Measurements from ENCODE around the gene KCNMA1. TPM values are rescaled to one million over a fixed set of nuclear protein-coding genes. Genes with fewer than 3 reads are reported as not detected.

The KCNMA1 gene
- total and polyA plus RNA-seq, 10 donors: 9.3 to 114 (median 51.5) TPM

DNA sequence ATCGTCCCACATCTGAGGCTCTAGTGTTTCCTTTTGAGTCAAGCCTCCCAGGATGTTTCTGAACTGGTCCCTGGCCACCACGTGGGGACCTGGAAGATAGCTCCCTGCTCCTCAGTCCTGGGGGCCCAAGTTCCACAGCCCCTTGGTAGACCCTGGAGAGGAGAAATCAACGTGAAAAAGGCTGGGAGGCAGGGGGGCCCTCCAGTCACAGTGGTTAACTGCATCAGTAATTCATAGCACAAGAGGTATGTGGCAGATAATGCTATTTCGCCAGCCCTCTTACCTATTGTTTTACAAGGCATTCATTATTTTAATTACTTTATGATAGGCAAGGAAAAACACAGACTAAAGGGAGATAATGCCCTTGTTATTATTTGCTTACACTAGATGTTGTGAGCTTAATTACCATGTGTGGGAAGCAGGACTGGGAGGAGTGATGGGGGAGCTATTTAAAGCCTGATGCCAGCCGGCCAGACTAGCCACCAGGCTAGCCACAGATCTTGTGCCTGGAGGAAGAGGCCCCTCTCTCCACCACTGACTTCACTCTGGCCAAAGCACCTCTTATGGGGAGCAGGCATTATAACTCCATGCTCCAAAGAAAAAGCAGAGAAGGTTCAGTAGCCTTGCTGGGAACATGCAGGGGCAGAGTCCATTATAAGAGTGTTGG lies 230.7 kb downstream of the KCNMA1 start:
- TF ChIP-seq POLR2AphosphoS5 (IDR thresholded peaks at IDR 0.05) (no peak), POLR2A (IDR thresholded peaks at IDR 0.05) (no peak)
- TF ChIP-seq, protein P1, sequence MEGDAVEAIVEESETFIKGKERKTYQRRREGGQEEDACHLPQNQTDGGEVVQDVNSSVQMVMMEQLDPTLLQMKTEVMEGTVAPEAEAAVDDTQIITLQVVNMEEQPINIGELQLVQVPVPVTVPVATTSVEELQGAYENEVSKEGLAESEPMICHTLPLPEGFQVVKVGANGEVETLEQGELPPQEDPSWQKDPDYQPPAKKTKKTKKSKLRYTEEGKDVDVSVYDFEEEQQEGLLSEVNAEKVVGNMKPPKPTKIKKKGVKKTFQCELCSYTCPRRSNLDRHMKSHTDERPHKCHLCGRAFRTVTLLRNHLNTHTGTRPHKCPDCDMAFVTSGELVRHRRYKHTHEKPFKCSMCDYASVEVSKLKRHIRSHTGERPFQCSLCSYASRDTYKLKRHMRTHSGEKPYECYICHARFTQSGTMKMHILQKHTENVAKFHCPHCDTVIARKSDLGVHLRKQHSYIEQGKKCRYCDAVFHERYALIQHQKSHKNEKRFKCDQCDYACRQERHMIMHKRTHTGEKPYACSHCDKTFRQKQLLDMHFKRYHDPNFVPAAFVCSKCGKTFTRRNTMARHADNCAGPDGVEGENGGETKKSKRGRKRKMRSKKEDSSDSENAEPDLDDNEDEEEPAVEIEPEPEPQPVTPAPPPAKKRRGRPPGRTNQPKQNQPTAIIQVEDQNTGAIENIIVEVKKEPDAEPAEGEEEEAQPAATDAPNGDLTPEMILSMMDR (IDR thresholded peaks at IDR 0.05 in 8 of 11, conservative IDR thresholded peaks at IDR 0.05 in 3 of 11): no peak
- Histone ChIP-seq H3K36me3 (no peaks in the 10 kb centered on the region), H3K27me3 (replicated peaks in 1 of 7) (peaks cover 0 to 72% (median 5%) of the 10 kb centered on the region in 7 donors), H3K27ac (no peak overlapping the region), H3K4me3 (no peak overlapping the region), H3K9me3 (no peaks in the 10 kb centered on the region), H3K4me1 (no peaks in the 10 kb centered on the region)
- 48 to 61% (median 56%) methylated on average over 5 of the region's 5 CpGs for WGBS, 5 donors
- intact Hi-C loops (cut with DNase I; ENCODE audit: low total_unique reads): no loop called here
- DNase-seq: no peak

DNA sequence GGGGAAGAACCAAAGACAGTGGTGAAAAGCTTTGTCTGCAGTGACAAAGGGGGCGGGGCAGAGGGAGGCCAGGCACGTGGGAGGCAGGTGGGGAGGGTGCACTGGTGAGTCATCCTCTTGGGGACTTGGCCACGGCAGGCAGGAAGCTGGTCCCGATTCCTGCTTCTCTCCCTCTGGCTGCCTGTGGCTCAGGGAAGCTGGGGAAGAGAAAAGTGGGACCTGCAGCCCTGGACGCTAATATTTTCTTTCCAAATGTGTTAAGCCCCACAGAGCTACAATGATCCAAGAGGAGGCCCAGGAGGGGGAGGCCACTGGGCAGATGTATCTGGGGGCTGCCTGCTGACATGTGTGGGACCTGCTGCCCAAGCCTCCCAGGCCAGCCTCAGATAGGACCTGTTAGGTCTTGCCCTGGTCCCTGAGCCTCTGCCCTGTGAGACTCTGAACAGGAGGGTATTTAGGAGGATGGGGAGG lies 231.8 kb downstream of the KCNMA1 start:
- DNase-seq: no peak
- Histone ChIP-seq H3K27me3 (replicated peaks in 1 of 7) (peaks cover 0 to 68% (median 5%) of the 10 kb centered on the region in 7 donors), H3K9me3 (no peaks in the 10 kb centered on the region), H3K27ac (no peak overlapping the region), H3K4me1 (no peaks in the 10 kb centered on the region), H3K36me3 (no peaks in the 10 kb centered on the region), H3K4me3 (no peak overlapping the region)
- intact Hi-C loops (cut with DNase I; ENCODE audit: low total_unique reads): no loop called here
- WGBS, 5 donors: 16 to 34% (median 29%) methylated on average over 4 to 5 of the region's 5 CpGs
- TF ChIP-seq POLR2A (IDR thresholded peaks at IDR 0.05): no peak
- TF ChIP-seq, protein P1 (IDR thresholded peaks at IDR 0.05 in 8 of 11, conservative IDR thresholded peaks at IDR 0.05 in 3 of 11): no peak

DNA sequence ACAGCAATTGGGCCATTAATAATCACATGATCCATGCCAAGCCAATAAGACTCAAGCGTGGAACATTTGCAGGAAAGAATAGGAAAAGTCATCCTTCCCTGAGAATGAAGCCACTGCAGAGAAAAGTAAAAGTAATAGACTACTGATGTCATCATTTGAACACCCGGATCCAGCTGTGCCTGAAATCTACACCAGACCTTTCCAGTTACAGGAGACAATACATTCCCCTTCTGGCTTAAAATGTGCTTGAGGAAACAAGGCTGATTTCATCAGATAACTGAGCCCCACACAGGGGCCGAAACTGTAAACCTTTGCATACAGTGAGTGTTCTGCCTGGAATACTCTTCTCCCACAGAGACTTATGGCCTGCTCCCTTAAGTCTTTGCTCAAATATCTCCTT lies 232.8 kb downstream of the KCNMA1 start:
- no peak for DNase-seq
- Histone ChIP-seq H3K27ac (no peak overlapping the region), H3K4me1 (no peaks in the 10 kb centered on the region), H3K4me3 (no peak overlapping the region), H3K36me3 (no peaks in the 10 kb centered on the region), H3K9me3 (no peaks in the 10 kb centered on the region), H3K27me3 (replicated peaks in 1 of 7) (peaks cover 0 to 66% (median 0%) of the 10 kb centered on the region in 7 donors)
- 56 to 68% (median 63%) methylated on average over 3 of the region's 3 CpGs for WGBS, 5 donors
- intact Hi-C loops (cut with DNase I; ENCODE audit: low total_unique reads): no loop called here
- TF ChIP-seq POLR2A (IDR thresholded peaks at IDR 0.05): no peak
- TF ChIP-seq POLR2AphosphoS5 (IDR thresholded peaks at IDR 0.05): no peak
- TF ChIP-seq, protein P1 (IDR thresholded peaks at IDR 0.05 in 8 of 11, conservative IDR thresholded peaks at IDR 0.05 in 3 of 11): no peak

DNA sequence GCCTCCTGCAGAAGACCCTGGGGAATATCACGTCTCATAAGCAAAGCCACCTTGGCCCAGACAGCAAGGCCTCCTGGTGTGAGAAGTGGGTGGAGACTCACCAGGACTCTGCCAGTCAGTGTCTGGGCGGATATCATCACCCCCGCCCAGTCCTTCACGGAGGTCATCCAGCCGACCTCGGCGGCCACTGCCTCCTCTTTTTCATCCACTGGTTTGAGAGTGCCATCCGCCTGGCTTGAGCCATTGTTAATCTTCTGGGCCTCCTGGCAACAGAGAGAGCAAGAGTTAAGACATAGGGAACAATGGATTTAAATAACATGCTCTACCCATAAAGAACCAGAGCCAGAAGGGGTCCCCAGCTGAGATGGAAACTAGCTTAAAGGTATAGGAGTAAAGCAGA lies 233.8 kb downstream of the KCNMA1 start:
- WGBS, 5 donors: 84 to 88% (median 87%) methylated on average over 8 of the region's 8 CpGs
- Histone ChIP-seq H3K36me3 (no peaks in the 10 kb centered on the region), H3K4me1 (no peaks in the 10 kb centered on the region), H3K27ac (no peak overlapping the region), H3K9me3 (no peaks in the 10 kb centered on the region), H3K27me3 (replicated peaks in 1 of 7) (peaks cover 0 to 62% (median 0%) of the 10 kb centered on the region in 7 donors), H3K4me3 (no peak overlapping the region)
- intact Hi-C loops (cut with DNase I; ENCODE audit: low total_unique reads): no loop called here
- TF ChIP-seq POLR2A (IDR thresholded peaks at IDR 0.05): no peak
- no peak for TF ChIP-seq POLR2AphosphoS5 (IDR thresholded peaks at IDR 0.05)
- TF ChIP-seq, protein P1 (IDR thresholded peaks at IDR 0.05 in 8 of 11, conservative IDR thresholded peaks at IDR 0.05 in 3 of 11): no peak
- DNase-seq: no peak
